ENCODE measurements around the gene DGCR2. TPM values are rescaled to one million over a fixed set of nuclear protein-coding genes. Genes with fewer than 3 reads are reported as not detected.
"Not testable (repeated sequence)": the region's sequence is repeated elsewhere in the genome, so short reads cannot be mapped to it uniquely, and the experiment has no call there.

Gene DGCR2
- total RNA-seq, 2 donors from 2014 or later = 24.4 to 28.5 TPM

DNA sequence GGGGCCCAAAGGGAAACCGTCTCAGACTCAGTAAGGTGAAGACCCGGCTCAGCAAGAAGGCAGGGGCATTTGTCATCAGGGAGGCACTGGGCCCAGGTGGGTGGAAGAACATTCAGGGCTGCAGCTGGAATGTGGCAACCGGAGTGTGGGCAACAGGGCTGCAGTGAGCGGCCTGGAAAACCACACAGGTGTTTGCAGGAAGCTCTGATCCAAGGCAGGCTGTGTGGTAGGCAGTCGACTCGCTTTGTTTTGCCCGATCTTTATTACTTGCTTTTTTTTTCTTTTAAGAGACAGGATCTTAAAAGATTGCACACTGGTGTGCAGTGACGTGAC lies 82.8 kb downstream of the DGCR2 start:
- DNase-seq (no peak), ATAC-seq (replicated peaks in 1 of 2) (no peak)
- Mint-ChIP-seq H3K4me1 (ENCODE audit: low read depth) (peaks cover 7% of the 10 kb centered on the region), H3K36me3 (ENCODE audit: insufficient read depth in 2 of 2) (peaks cover 0 to 3% of the 10 kb centered on the region in 2 donors), H3K27me3 (ENCODE audit: low read depth) (no peaks in the 10 kb centered on the region), H3K9me3 (no peaks in the 10 kb centered on the region), H3K27ac (no peak overlapping the region), H3K4me3 (no peak overlapping the region)

DNA sequence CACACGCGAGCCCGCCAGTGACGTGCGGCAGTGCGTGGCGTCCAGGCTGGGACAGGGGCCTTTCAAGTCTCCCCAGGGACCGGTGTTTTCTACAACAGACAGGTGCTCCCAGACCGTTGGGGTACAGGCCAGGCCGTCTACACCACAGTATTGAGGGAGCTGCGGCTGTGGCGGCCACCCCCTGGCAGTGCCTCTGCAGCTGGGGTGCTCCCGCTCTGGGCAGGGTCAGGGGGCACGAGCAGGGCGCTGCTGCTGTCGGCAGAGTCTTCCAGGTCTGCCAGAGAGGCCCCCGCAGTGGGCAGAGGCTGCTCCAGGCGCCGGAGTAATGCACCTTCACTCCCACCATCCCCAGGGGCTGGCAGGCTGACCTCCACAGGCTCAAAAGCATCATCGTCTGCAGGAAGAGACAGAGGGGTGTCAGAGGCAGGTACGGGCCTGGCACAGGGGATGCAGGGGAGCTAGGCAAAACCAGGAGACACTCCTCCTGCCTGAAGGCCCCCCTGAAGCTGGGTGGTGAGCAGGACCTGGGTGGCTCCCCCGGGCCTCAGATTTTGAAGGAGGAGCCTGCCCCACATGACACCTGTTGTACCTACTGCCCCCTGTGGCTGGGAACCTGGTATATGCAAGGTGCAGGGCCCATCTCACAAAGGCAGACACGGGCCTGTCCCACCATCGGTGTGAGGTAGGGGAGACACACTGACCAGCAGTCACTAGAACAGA lies 83.3 kb downstream of the DGCR2 start:
- ATAC-seq (replicated peaks in 1 of 2) (no peak), DNase-seq (no peak)
- Mint-ChIP-seq H3K36me3 (ENCODE audit: insufficient read depth in 2 of 2) (no peaks in the 10 kb centered on the region), H3K27me3 (ENCODE audit: low read depth) (no peaks in the 10 kb centered on the region), H3K4me1 (ENCODE audit: low read depth) (peaks cover 7% of the 10 kb centered on the region), H3K9me3 (no peaks in the 10 kb centered on the region), H3K27ac (no peak overlapping the region), H3K4me3 (no peak overlapping the region)

DNA sequence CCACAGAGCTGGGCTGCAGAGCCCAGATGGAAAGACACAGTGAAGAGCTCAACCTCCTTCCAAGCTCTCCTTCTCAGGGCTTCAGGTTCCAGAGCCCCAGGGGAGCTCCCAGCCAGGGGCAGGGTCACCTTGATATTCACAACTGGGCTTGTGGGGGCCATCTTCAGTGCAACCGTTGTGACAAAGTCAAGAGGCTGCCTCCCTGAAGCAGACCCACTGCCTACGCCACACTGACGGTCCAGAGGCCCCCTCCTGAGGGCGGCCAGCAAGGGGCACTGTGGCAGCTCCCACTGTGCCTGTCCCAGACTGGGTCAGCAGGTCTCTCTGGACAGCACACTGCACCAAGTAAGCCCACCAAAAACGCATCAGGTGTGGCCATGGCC lies 84.1 kb downstream of the DGCR2 start:
- ATAC-seq (replicated peaks in 1 of 2) = no peak
- no peak overlapping the region for H3K27ac Mint-ChIP-seq
- no peak for DNase-seq
- H3K9me3 Mint-ChIP-seq = no peaks in the 10 kb centered on the region
- no peak overlapping the region for H3K4me3 Mint-ChIP-seq
- H3K4me1 Mint-ChIP-seq (ENCODE audit: low read depth) = peaks cover 7% of the 10 kb centered on the region
- no peaks in the 10 kb centered on the region for H3K36me3 Mint-ChIP-seq (ENCODE audit: insufficient read depth in 2 of 2)
- no peaks in the 10 kb centered on the region for H3K27me3 Mint-ChIP-seq (ENCODE audit: low read depth)

DNA sequence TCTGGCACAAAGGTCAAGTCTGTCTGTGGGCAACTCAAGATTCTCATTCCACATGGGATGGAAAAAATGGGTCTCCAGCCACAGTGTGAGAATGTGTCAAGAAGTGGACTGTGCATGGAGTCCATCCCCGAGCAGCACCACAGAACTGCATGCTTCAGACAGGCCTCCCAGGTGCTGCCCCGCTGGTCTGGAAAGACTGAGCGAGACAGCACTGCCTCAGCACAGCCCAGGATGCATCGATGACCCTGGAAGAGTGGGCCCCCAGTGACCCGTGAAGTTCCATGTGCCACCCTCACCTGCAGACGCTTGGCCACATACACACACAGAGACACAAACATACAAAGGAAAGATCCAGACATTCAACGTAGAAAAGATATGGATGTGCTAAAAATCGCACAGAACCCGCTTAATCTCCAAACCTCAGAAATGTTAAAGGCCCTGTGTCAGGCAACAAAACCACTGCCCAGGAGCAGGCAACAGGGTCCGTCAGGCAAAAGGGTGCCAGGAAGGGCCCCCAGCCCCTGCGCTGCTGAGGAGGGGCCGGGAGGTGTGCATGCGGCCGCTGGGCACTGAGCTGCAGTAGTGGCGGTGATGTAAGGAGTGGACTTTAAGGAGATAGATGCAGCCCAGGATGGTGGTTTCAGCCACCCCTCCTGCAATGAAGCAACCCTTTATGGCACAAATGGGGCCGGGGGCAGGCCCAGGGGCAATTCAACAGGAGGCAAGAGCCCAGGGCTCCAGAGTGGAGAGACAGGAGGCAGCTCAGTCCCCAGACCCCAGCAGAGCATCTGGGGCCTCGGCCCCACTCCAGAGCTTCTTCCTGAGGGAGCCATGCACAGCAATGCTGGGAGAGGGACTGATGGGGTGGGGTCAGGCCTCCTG lies 84.7 kb downstream of the DGCR2 start:
- Mint-ChIP-seq H3K4me1 (ENCODE audit: low read depth) (peaks cover 7% of the 10 kb centered on the region), H3K9me3 (no peaks in the 10 kb centered on the region), H3K27me3 (ENCODE audit: low read depth) (no peaks in the 10 kb centered on the region), H3K27ac (no peak overlapping the region), H3K4me3 (no peak overlapping the region), H3K36me3 (ENCODE audit: insufficient read depth in 2 of 2) (no peaks in the 10 kb centered on the region)
- no peak for DNase-seq
- no peak for ATAC-seq (replicated peaks in 1 of 2)

DNA sequence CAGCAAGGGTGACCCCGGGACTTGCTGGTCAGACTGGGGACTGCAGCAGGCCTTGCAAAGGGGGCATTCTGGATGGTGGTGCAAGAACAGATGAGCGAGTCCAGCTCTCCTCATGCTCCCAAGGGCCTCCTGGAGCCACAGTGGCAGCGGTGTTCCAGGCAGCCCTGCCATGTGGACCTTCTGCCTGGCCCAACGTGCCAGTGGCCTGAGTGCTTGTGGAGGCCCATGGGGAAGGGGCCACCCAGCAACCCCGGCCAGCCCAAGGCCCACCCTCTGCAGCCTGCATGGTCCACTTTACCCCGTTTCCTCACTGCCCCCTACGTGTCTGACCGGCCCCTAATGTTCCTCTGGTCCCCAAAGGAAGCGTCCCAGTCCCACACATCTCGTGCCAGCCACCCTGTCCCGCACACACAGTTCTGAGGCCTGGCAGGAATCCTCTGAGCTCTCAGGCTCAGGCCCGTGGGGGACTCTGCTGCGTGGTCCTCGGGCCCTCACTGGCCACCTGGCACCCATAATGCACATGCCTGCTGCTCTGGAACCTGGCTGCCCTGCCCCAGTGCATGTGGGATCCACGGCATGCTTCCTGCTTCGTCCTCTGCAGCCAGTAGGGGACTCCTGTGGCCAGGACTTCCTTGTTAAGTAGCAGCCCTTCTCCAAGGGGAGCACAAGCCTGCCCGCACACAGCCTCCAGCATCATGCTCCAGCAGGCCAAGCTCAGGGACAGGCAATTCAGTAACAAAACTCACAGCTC lies 85.5 kb downstream of the DGCR2 start:
- Mint-ChIP-seq H3K36me3 (ENCODE audit: insufficient read depth in 2 of 2) (no peaks in the 10 kb centered on the region), H3K27me3 (ENCODE audit: low read depth) (no peaks in the 10 kb centered on the region), H3K4me3 (no peak overlapping the region), H3K9me3 (no peaks in the 10 kb centered on the region), H3K27ac (no peak overlapping the region), H3K4me1 (ENCODE audit: low read depth) (peaks cover 7% of the 10 kb centered on the region)
- DNase-seq = no peak
- ATAC-seq (replicated peaks in 1 of 2) = no peak

DNA sequence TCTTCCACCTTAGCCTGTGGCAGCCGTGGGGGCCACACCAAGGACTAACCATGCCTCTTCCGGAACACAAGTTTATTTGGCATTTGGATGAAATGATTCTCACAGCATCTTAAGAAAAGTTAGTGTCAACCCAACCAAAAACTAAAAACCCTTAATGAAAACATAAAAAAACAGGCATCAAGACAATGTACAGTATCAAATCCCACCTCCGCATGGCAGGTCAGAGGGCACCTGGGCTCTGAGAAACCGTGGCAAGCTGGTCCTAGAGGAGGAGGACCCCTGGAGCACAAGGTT lies 86.0 kb downstream of the DGCR2 start:
- no peaks in the 10 kb centered on the region for H3K36me3 Mint-ChIP-seq (ENCODE audit: insufficient read depth in 2 of 2)
- no peak overlapping the region for H3K27ac Mint-ChIP-seq
- ATAC-seq (replicated peaks in 1 of 2) = no peak
- H3K9me3 Mint-ChIP-seq = no peaks in the 10 kb centered on the region
- DNase-seq = no peak
- H3K4me1 Mint-ChIP-seq (ENCODE audit: low read depth) = peaks cover 7% of the 10 kb centered on the region
- no peaks in the 10 kb centered on the region for H3K27me3 Mint-ChIP-seq (ENCODE audit: low read depth)
- no peak overlapping the region for H3K4me3 Mint-ChIP-seq

DNA sequence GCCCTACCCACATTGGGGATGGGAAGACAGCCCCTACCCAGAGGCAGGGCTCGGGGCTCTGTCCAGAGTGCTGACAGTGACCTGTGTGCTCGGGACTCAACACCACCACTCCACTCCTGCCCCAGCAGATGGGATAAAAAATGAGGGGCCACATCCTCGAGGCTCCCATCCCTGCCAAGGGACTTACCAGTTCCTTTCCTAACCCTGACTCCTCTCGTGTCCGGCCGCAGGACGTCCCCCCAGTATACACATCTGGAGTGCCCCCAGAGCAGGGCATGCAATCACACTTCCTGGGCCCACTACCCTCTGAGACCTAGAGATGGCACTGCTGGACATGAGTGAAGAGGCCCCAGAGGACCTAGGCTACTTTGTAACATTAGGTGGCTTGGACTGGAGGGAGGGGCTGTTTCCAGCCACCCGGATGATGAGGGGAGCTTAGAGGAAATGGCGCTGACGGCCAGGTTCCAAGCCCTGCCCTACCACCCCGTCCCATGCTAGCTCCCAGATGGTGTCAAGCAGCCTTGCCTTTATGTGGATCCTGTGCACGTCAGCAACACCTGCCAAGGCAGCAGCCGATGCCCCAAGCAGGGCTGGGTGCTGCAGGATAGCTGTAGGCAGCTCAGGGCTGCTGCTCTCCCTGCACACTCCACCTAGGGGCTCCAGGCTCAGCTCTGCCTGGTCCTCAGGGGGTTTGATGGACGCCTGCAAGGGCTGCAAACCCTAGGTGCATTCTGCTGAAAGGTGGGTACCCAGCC lies 86.6 kb downstream of the DGCR2 start:
- Mint-ChIP-seq H3K36me3 (ENCODE audit: insufficient read depth in 2 of 2) (no peaks in the 10 kb centered on the region), H3K27ac (no peak overlapping the region)
- ATAC-seq (replicated peaks in 1 of 2) = no peak

DNA sequence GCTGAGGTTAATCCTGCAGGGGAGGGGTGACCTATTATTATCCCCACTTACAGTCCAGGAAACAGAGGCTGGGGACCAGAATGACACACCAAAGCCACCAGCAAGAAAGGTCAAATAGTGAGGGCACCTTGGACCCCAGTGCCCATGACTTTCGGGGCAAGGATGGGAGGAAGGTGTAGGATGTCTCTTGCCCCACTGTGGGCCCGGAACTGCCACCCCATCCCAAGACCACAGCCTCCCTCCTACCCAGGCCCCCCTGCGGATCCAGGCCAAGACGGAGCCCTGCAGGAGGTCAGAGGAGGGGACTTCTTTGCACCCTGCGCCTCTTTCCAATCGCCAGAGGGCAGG lies 87.1 kb downstream of the DGCR2 start:
- H3K4me3 Mint-ChIP-seq; H3K27me3 Mint-ChIP-seq (ENCODE audit: low read depth); ATAC-seq (replicated peaks in 1 of 2): not testable (repeated sequence)

More for the DNA sequence above, 86.6 kb downstream of the DGCR2 start:
- Mint-ChIP-seq H3K27me3 (ENCODE audit: low read depth) (no peaks in the 10 kb centered on the region), H3K4me3 (no peak overlapping the region), H3K9me3 (no peaks in the 10 kb centered on the region), H3K4me1 (ENCODE audit: low read depth) (peaks cover 7% of the 10 kb centered on the region)
- no peak for DNase-seq

DNA sequence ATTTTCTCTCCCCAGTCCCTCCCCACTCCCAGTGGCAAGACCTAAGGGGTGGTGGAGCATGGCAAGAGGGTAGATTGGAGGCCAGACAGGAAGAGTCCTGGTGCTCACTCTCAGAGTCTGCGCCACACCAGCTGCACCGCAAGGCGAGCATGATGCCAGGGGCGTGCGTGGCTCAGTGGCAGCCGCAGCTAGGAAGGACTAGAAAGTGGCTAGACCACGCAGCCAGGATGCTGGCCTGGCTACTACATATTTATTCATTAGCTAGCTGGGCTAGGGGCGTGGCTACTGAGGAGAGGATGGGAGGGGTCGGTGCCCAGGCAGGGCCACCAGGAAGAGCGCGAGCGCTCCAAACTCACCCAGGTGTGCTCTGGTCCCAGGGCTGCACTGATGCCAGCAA lies 87.5 kb downstream of the DGCR2 start:
- not testable (repeated sequence) for H3K4me1 Mint-ChIP-seq (ENCODE audit: low read depth); H3K9me3 Mint-ChIP-seq; H3K27me3 Mint-ChIP-seq (ENCODE audit: low read depth); ATAC-seq (replicated peaks in 1 of 2); DNase-seq; H3K27ac Mint-ChIP-seq; H3K36me3 Mint-ChIP-seq (ENCODE audit: insufficient read depth in 2 of 2); H3K4me3 Mint-ChIP-seq

More for the DNA sequence above, 87.1 kb downstream of the DGCR2 start:
- not testable (repeated sequence) for H3K36me3 Mint-ChIP-seq (ENCODE audit: insufficient read depth in 2 of 2); H3K9me3 Mint-ChIP-seq; H3K4me1 Mint-ChIP-seq (ENCODE audit: low read depth); H3K27ac Mint-ChIP-seq; DNase-seq

DNA sequence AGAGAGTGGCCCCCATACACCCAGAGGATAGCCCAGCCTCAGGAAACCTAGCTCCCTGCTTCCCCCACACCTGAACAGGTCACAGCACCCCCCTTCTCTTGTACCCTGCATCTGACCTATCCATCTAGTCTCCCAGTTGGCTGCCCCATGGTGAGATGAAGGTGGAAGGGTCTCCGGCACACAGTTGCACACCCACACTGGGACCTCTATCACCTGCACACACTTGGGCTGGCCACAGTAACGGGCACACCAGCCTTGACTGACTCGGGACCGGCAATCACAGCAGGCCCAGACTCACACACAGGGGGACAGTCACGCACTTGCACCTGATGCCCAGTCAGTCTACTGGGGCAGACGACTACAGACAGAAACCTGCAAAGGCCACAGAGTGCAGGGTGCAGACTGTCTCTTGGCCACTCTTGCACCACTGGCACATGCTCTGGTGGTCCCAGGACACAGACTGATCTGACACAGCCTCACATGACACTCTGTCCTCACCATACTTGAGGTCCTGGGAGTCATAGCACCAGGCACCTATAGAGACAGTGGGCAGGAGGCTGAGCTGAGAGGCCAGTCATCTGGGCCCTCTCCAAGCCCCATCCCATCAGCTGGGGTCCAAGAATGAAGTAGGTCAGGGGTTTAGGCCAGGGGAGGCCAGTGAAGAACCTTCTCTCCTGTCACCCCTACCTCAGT lies 88.0 kb downstream of the DGCR2 start:
- not testable (repeated sequence) for H3K4me1 Mint-ChIP-seq (ENCODE audit: low read depth); H3K27ac Mint-ChIP-seq; H3K4me3 Mint-ChIP-seq; H3K36me3 Mint-ChIP-seq (ENCODE audit: insufficient read depth in 2 of 2); H3K27me3 Mint-ChIP-seq (ENCODE audit: low read depth); H3K9me3 Mint-ChIP-seq; ATAC-seq (replicated peaks in 1 of 2); DNase-seq

DNA sequence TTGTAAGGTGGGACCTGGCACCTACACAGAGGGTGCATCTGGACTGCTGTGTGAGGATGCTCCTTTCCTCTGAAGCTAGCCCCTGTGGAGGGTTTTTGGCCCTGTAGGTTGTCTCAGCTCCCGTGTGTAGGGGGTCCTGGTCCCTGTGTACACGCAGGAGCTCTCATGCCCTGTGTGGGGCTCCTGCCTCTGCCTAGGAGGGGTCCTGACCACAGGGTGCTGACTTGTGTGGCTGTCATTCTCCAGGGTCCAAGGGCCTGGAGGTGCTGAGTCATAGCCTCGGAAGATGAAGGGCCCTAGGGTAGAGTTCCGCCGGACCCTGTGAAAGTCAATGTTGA lies 88.7 kb downstream of the DGCR2 start:
- H3K36me3 Mint-ChIP-seq (ENCODE audit: insufficient read depth in 2 of 2); ATAC-seq (replicated peaks in 1 of 2); H3K27ac Mint-ChIP-seq; H3K4me3 Mint-ChIP-seq; DNase-seq; H3K27me3 Mint-ChIP-seq (ENCODE audit: low read depth); H3K9me3 Mint-ChIP-seq; H3K4me1 Mint-ChIP-seq (ENCODE audit: low read depth): not testable (repeated sequence)

DNA sequence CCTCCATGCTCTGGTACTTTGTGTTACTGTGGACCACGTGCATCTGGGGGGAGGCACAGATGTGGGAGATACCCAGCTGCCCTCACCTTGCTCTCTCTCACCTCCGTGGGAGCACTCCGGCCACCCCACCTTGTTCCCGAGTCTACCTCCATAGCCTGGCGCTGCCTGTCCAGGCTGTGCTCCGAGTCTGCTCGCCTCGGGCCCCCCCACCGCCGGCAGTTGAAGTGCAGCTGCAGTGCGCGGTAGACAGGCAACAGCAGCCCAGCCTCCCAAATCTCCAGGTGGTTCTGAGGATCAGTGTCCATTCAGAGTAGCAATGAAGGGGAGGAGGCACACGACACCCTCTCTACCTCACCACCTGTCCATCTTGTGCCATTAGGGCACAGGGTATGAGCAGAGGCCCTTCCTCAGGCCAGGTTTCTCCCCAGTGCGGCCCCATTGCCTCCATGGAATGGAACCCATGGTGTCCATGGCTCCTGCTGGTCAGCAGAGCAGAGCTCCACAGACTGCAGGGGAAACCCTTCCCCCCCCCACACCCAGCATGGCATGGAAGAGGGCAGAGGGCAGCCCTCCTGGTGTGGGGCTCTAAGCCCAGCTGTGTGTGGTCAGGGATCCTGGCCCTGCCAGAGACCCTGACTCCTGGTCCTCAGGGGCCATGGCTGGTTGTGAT lies 89.2 kb downstream of the DGCR2 start:
- not testable (repeated sequence) for ATAC-seq (replicated peaks in 1 of 2); H3K27ac Mint-ChIP-seq; H3K36me3 Mint-ChIP-seq (ENCODE audit: insufficient read depth in 2 of 2); H3K4me1 Mint-ChIP-seq (ENCODE audit: low read depth); H3K9me3 Mint-ChIP-seq; H3K27me3 Mint-ChIP-seq (ENCODE audit: low read depth); H3K4me3 Mint-ChIP-seq; DNase-seq

Data from activated T-cell treated with anti-CD3 and anti-CD28 coated beads, Interleukin-2, amount 50 U/mL, for 72 hours (primary cell).